GM12801 (cell line): Measurements from ENCODE around the gene POLN.

Source experiments
- TF ChIP-seq, protein P1 (sequence below): IDR thresholded peaks from one replicate; pipeline ENCODE4 v1.5.1; 2011; ENCODE audit warnings: control low read depth; ENCODE audit not compliant: insufficient read length; ENCODE audit errors: extremely low read depth

Gene POLN

DNA sequence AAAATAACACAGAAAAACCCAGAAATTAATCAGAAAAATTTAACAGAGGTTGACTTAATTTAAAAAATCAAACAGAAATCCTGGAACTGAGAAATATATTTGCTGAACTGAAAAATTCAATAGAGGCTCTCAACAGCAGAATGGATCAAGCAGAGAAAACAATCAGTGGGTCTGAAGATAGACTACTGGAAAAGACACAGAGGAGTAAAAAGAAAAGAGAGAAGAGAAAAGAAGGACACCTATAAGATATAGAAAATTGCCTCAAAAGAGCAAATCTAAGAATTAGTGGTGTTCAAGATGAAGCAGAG lies 55.1 kb downstream of the POLN start:
- TF ChIP-seq, protein P1, sequence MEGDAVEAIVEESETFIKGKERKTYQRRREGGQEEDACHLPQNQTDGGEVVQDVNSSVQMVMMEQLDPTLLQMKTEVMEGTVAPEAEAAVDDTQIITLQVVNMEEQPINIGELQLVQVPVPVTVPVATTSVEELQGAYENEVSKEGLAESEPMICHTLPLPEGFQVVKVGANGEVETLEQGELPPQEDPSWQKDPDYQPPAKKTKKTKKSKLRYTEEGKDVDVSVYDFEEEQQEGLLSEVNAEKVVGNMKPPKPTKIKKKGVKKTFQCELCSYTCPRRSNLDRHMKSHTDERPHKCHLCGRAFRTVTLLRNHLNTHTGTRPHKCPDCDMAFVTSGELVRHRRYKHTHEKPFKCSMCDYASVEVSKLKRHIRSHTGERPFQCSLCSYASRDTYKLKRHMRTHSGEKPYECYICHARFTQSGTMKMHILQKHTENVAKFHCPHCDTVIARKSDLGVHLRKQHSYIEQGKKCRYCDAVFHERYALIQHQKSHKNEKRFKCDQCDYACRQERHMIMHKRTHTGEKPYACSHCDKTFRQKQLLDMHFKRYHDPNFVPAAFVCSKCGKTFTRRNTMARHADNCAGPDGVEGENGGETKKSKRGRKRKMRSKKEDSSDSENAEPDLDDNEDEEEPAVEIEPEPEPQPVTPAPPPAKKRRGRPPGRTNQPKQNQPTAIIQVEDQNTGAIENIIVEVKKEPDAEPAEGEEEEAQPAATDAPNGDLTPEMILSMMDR: no peak

DNA sequence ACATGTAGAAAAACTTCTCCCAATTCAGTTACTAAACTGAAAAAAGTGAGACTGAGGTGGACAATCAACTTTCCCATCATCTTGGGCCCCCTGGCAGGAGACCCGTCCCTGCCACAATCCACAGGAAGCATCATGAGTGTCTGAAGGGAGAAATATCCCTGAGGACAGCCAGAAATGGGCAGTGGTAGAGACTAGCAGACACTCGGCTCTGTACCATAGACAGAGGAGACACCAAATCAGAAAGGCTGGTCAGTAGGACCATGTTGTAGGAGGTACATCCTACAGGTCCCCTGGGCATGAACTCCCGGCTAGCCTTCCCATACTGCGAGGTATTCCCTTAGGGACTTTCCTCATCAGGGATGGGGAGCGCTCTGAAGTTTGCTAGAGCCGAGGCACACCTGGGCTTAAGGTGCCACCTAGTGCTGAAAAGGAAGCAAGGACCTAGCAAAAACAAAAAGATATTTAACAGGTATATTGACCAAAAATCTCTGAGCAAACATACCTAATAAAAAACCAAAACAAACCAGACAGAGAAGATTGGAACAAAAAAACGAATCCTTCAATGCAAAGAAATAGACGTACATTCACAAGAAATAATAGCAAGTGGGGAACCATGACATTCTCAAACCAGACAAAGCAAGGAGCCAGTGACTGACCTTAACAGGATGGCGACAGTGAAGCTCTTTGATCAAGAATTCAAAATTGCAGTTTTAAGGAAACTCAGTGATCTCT lies 55.6 kb downstream of the POLN start:
- TF ChIP-seq, protein P1: no peak

DNA sequence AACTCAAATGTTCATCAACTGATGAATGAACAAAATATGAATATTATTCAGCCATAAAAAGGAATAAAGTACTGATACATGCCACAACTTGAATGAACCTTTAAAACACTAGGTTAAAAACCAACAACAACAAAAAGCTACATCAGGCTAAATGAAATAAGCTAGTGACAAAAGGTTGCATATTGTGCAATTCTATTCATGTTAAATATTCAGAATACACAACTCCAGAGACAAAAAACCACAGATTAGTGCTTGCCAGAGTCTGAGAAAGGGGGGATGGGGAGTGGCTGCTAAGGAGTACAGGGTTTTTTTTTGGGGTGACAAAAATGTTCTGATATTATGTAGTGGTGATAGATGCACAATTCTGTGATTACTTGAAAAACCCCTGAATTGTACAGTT lies 58.5 kb downstream of the POLN start:
- TF ChIP-seq, protein P1: no peak

DNA sequence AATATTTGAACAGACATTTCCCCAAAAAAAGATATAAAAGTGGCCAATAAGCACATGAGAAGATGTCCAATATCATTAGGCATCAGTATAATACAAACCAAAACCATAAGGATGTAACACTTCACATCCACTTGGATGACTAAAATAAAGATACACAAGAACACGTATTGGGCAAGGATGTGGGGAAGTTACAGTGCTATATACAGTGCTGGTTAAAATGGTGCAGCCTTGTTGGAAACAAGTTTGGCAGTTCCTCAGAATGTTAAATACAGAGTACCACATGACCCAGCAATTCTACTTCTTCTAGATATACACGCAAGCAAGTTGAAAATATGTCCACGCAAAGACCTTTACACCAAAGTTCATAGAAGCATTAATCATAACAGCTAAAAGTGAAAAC lies 58.9 kb downstream of the POLN start:
- TF ChIP-seq, protein P1: no peak

DNA sequence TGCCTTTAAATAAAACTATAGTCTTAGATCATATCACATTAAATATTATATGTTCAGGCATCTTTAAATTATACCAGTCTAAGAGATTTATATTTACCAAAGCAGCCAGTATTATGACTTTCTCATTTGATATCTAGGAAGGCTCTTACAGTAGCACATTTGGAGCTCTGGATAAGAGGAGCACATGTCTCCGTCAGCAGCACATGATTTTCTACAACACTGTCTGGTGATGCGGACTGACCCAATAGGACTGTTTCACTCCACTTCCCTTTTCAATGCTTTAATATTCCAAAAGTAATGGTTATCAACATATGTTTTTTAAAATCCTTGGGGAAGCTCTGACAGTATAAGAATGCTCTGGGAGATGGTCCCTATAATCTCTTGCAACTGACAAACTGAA lies 61.5 kb downstream of the POLN start:
- TF ChIP-seq, protein P1: no peak

DNA sequence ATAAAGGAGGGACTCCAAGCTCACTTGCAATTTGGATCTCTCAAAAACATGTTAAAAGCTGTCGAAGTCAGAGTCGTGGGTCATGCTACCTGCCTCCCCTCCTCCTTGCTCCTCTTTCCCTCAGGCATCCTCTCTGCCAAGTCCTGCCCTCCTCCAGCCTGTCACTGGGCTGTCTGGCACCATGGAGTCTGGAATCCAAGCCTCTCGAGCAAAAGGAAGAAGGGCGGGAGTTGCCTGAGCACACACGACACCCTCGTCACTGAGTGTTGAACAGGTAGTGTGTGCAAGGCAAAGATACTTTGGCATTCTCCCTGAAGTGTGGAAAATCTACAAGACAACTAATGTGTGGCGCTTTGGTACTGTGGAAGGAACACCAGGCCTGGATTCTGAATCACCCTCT lies 62.2 kb downstream of the POLN start:
- TF ChIP-seq, protein P1: no peak

DNA sequence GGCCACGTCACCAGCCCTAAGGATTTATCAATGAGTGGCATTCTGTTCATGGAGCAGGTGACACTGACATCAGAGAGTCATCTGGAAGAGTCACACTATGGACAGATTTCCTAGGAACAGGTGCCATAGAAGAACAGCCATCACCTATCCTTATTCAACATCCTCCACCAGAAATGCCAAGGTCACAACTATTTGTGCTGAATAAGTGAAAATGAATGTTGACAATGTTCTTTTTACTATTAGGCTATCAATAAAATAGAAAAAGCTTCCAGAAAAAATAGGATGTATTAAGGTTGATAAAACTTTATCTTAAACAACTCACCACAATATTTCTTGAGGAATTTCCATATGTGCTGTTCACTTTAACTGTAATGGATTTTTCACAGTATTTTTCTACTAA lies 62.9 kb downstream of the POLN start:
- TF ChIP-seq, protein P1: no peak
